Prostate gland (tissue), 2 donors: ENCODE measurements around the gene CASP9. TPM values are rescaled to one million over a fixed set of nuclear protein-coding genes. Genes with fewer than 3 reads are reported as not detected.
"Not testable (repeated sequence)": the region's sequence is repeated elsewhere in the genome, so short reads cannot be mapped to it uniquely, and the experiment has no call there.

Experiments used
- DNase-seq: peaks from one replicate; pipeline ENCODE4 v3.0.0-alpha.2; 2019; ENCODE audit warnings: low spot score
- H3K27ac ChIP-seq, 2 donors: fragments of 200-600 bp; sonication (generic); 2 replicates each; pipeline ENCODE4 v1.5.1; 2017 to 2019
- H3K27me3 ChIP-seq: fragments of 200-600 bp; sonication (generic); replicated peaks from 2 replicates; pipeline ENCODE4 v1.5.1; 2019; ENCODE audit not compliant: insufficient read depth
- H3K36me3 ChIP-seq, 2 donors: fragments of 200-600 bp; sonication (generic); 1 replicate in 1 of 2; 2 replicates in 1 of 2; pipeline versions ENCODE4 v1.5.1 to v1.8.1; 2017 to 2019
- H3K4me1 ChIP-seq: fragments of 200-600 bp; sonication (generic); replicated peaks from 2 replicates; pipeline ENCODE4 v1.5.1; 2019
- H3K4me3 ChIP-seq, 2 donors: fragments of 200-600 bp; sonication (generic); 2 replicates each; pipeline ENCODE4 v1.5.1; 2017 to 2019
- H3K9me3 ChIP-seq: fragments of 200-600 bp; sonication (generic); 2 replicates; pipeline ENCODE4 v1.5.1; 2017
- CTCF ChIP-seq, 4 experiments: fragments of 200-600 bp in 2 of 4; fragments of 450-650 bp in 2 of 4; sonication (generic) in 2 of 4; IDR thresholded peaks; 1 replicate in 3 of 4; 2 replicates in 1 of 4; pipeline ENCODE4 v1.5.1; 2016 to 2019; ENCODE audit warnings: antibody characterized with exemption in 4 of 4, mild to moderate bottlenecking in 2 of 4, moderate library complexity in 2 of 4
- POLR2A ChIP-seq: fragments of 450-650 bp; IDR thresholded peaks from one replicate; pipeline ENCODE4 v1.6.1; 2016; ENCODE audit warnings: antibody characterized with exemption, mild to moderate bottlenecking
- POLR2AphosphoS5 ChIP-seq: sonication (generic); formaldehyde crosslinking; IDR thresholded peaks from one replicate; pipeline ENCODE4 v1.6.1; 2017; ENCODE audit warnings: antibody characterized with exemption
- WGBS: methylation state at CpG from one replicate; pipeline ENCODE4 v1.1.5; 2018; 5-methylcytosine and 5-hydroxymethylcytosine counted together
- intact Hi-C: fragments of 100-400 bp; cut with DNase I; formaldehyde crosslinking; loops from one replicate; pipeline ENCODE4 v1.14.2; 2022
- total RNA-seq, 2 donors: library from RNA; depleted of rRNA; stranded (reverse); fragments of >200 nt; gene quantifications; one replicate each; pipeline ENCODE4 v1.1.0, GENCODE V29; 2016

The CASP9 gene
- total RNA-seq, 2 donors from 2014 or later: 22.2 to 46.1 TPM

GRCh38 chr1:15523104-15524020 is 653 bp downstream of the CASP9 start:
- no peaks in the 10 kb centered on the region for H3K4me1 ChIP-seq
- no peaks in the 10 kb centered on the region for H3K36me3 ChIP-seq
- WGBS: 38% methylated on average over 18 of the region's 18 CpGs
- no peaks in the 10 kb centered on the region for H3K27me3 ChIP-seq
- peak overlapping the region; percentile 98 to 99 for H3K27ac ChIP-seq
- no peaks in the 10 kb centered on the region for H3K9me3 ChIP-seq
- intact Hi-C loops: no loop called here
- no peak for DNase-seq
- H3K4me3 ChIP-seq: peak overlapping the region; percentile 63 to 83
- TF ChIP-seq POLR2A (no peak), POLR2AphosphoS5 (no peak), CTCF (IDR thresholded peaks at IDR 0.05) (no peak)

- Histone ChIP-seq H3K36me3 (no peaks in the 10 kb centered on the region), H3K27ac (no peak overlapping the region), H3K4me1 (no peaks in the 10 kb centered on the region), H3K9me3 (no peaks in the 10 kb centered on the region), H3K27me3 (no peaks in the 10 kb centered on the region), H3K4me3 (no peak overlapping the region)
- intact Hi-C loops: no loop called here
- 96% methylated on average over 4 of the region's 4 CpGs for WGBS
- no peak for DNase-seq
- TF ChIP-seq POLR2AphosphoS5: no peak
Measured at GRCh38 chr1:15522551-15522950, 1.5 kb downstream of the CASP9 start.

GRCh38 chr1:15521206-15521906 is 2.7 kb downstream of the CASP9 start:
- WGBS: 90% methylated on average over 17 of the region's 17 CpGs
- H3K4me1 ChIP-seq, H3K4me3 ChIP-seq, H3K27me3 ChIP-seq, intact Hi-C loops, H3K9me3 ChIP-seq, H3K36me3 ChIP-seq, DNase-seq, H3K27ac ChIP-seq: not testable (repeated sequence)

- H3K27me3 ChIP-seq: no peaks in the 10 kb centered on the region
- H3K9me3 ChIP-seq: no peaks in the 10 kb centered on the region
- H3K27ac ChIP-seq: no peak overlapping the region
- intact Hi-C loops: no loop called here
- no peak for DNase-seq
- TF ChIP-seq POLR2A: no peak
- no peak for TF ChIP-seq CTCF (IDR thresholded peaks at IDR 0.05)
- no peak for TF ChIP-seq POLR2AphosphoS5
- no peak overlapping the region for H3K4me3 ChIP-seq
- H3K4me1 ChIP-seq: no peaks in the 10 kb centered on the region
- 97% methylated on average over 3 of the region's 3 CpGs for WGBS
- no peaks in the 10 kb centered on the region for H3K36me3 ChIP-seq
Measured at GRCh38 chr1:15519625-15520024, 4.4 kb downstream of the CASP9 start.

- no peak for TF ChIP-seq POLR2AphosphoS5
- TF ChIP-seq CTCF (IDR thresholded peaks at IDR 0.05): no peak
- no peak for TF ChIP-seq POLR2A
Measured at GRCh38 chr1:15515022-15515663, 8.9 kb downstream of the CASP9 start.

GRCh38 chr1:15514557-15514956 is 9.5 kb downstream of the CASP9 start:
- H3K36me3 ChIP-seq, DNase-seq, H3K27ac ChIP-seq, H3K9me3 ChIP-seq, H3K4me3 ChIP-seq, intact Hi-C loops, H3K4me1 ChIP-seq, H3K27me3 ChIP-seq: not testable (repeated sequence)
- 89% methylated on average over 5 of the region's 5 CpGs for WGBS

More at GRCh38 chr1:15515022-15515663, 8.9 kb downstream of the CASP9 start:
- no peaks in the 10 kb centered on the region for H3K4me1 ChIP-seq
- no peaks in the 10 kb centered on the region for H3K9me3 ChIP-seq
- H3K27ac ChIP-seq: no peak overlapping the region
- no peaks in the 10 kb centered on the region for H3K27me3 ChIP-seq
- H3K4me3 ChIP-seq: no peak overlapping the region
- DNase-seq: no peak
- WGBS: 64% methylated on average over 2 of the region's 2 CpGs
- no peaks in the 10 kb centered on the region for H3K36me3 ChIP-seq
- intact Hi-C loops: no loop called here
